Sigmoid colon (tissue), 4 donors: ENCODE data around the gene SLC9B2.

Source experiments
- EP300 ChIP-seq, 4 donors: sonication (generic); formaldehyde crosslinking; IDR thresholded peaks; one replicate each; pipeline ENCODE4 v1.6.1; 2017; ENCODE audit warnings: antibody characterized with exemption in 4 of 4
- POLR2AphosphoS5 ChIP-seq, 4 donors: sonication (generic); formaldehyde crosslinking; IDR thresholded peaks; one replicate each; pipeline ENCODE4 v1.6.1; 2017; ENCODE audit warnings: antibody characterized with exemption in 4 of 4
- TF ChIP-seq, protein P1 (sequence below), 4 experiments: fragments of 450-650 bp in 3 of 4; fragments of 200-600 bp in 1 of 4; IDR thresholded peaks; one replicate each; pipeline ENCODE4 v1.5.1; 2016 to 2019; ENCODE audit warnings: antibody characterized with exemption in 4 of 4, mild to moderate bottlenecking in 3 of 4, moderate library complexity in 2 of 4

DNA sequence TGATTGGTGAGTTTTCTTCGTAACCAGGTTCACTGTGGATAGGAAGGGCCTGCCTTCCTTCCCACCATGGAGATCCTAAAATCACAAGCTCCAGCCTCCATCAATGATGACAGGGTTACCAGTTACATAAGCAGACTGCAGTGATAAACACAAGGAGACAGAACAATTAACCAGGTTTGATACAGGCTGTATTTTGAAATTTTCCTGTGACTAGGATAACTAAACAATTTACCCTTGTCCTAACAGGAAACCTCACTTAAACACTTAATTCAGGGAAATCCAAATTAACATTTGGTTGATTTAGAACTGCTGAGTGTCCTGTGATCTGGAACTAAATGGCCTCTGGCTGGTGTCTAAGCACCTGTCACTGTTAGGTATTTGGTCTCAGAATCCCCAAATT lies 3.1 kb upstream of the SLC9B2 start:
- TF ChIP-seq, protein P1, sequence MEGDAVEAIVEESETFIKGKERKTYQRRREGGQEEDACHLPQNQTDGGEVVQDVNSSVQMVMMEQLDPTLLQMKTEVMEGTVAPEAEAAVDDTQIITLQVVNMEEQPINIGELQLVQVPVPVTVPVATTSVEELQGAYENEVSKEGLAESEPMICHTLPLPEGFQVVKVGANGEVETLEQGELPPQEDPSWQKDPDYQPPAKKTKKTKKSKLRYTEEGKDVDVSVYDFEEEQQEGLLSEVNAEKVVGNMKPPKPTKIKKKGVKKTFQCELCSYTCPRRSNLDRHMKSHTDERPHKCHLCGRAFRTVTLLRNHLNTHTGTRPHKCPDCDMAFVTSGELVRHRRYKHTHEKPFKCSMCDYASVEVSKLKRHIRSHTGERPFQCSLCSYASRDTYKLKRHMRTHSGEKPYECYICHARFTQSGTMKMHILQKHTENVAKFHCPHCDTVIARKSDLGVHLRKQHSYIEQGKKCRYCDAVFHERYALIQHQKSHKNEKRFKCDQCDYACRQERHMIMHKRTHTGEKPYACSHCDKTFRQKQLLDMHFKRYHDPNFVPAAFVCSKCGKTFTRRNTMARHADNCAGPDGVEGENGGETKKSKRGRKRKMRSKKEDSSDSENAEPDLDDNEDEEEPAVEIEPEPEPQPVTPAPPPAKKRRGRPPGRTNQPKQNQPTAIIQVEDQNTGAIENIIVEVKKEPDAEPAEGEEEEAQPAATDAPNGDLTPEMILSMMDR (IDR thresholded peaks at IDR 0.05), result no peak
- TF ChIP-seq EP300 (IDR thresholded peaks at IDR 0.05), result no peak
- no peak for TF ChIP-seq POLR2AphosphoS5 (IDR thresholded peaks at IDR 0.05)
